GM18505 (cell line): ENCODE results near the gene CDK5RAP3.
A peak's percentile ranks its signal among the peaks of the same experiment; 100 is the strongest.

Experiments
- ATAC-seq: cut with Tn5 transposase; IDR thresholded peaks from one replicate; pipeline ENCODE4 v1.9.1; 2021; ENCODE audit not compliant: unreplicated experiment
- POLR2A ChIP-seq: IDR thresholded peaks from 4 replicates; pipeline ENCODE4 v1.6.1; 2011; ENCODE audit warnings: borderline replicate concordance; ENCODE audit not compliant: insufficient read depth, insufficient read length; ENCODE audit errors: extremely low read depth

Gene CDK5RAP3

GRCh38 chr17:48022901-48023300, 52.0 kb downstream of the CDK5RAP3 start:
- ATAC-seq = no peak

GRCh38 chr17:48023400-48024148, 52.7 kb downstream of the CDK5RAP3 start:
- ATAC-seq = no peak

More at GRCh38 chr17:48022901-48023300, 52.0 kb downstream of the CDK5RAP3 start:
- TF ChIP-seq POLR2A = no peak

GRCh38 chr17:48024149-48025039, 53.5 kb downstream of the CDK5RAP3 start:
- peak; percentile 4 for ATAC-seq
- TF ChIP-seq POLR2A = no peak

More at GRCh38 chr17:48023400-48024148, 52.7 kb downstream of the CDK5RAP3 start:
- TF ChIP-seq POLR2A = no peak

GRCh38 chr17:48025040-48025903, 54.4 kb downstream of the CDK5RAP3 start:
- peak; percentile 89 for ATAC-seq
- TF ChIP-seq POLR2A = no peak

GRCh38 chr17:48025904-48026501, 55.1 kb downstream of the CDK5RAP3 start:
- TF ChIP-seq POLR2A = no peak
- no peak for ATAC-seq

- no peak for TF ChIP-seq POLR2A
- no peak for ATAC-seq
These were observed 55.8 kb downstream of the CDK5RAP3 start for GRCh38 chr17:48026502-48027321.

GRCh38 chr17:48027322-48027981, 56.5 kb downstream of the CDK5RAP3 start:
- no peak for TF ChIP-seq POLR2A

GRCh38 chr17:48028736-48029135, 57.8 kb downstream of the CDK5RAP3 start:
- TF ChIP-seq POLR2A = no peak
- ATAC-seq = no peak

More at GRCh38 chr17:48027322-48027981, 56.5 kb downstream of the CDK5RAP3 start:
- no peak for ATAC-seq

- no peak for TF ChIP-seq POLR2A
- no peak for ATAC-seq
These were observed 59.6 kb downstream of the CDK5RAP3 start for GRCh38 chr17:48030531-48030930.
